ENCODE measurements around the gene CABP7.

GRCh38 chr22:29689880-29690213 lies 30.0 kb upstream of the CABP7 start:
- TF ChIP-seq, protein P1, sequence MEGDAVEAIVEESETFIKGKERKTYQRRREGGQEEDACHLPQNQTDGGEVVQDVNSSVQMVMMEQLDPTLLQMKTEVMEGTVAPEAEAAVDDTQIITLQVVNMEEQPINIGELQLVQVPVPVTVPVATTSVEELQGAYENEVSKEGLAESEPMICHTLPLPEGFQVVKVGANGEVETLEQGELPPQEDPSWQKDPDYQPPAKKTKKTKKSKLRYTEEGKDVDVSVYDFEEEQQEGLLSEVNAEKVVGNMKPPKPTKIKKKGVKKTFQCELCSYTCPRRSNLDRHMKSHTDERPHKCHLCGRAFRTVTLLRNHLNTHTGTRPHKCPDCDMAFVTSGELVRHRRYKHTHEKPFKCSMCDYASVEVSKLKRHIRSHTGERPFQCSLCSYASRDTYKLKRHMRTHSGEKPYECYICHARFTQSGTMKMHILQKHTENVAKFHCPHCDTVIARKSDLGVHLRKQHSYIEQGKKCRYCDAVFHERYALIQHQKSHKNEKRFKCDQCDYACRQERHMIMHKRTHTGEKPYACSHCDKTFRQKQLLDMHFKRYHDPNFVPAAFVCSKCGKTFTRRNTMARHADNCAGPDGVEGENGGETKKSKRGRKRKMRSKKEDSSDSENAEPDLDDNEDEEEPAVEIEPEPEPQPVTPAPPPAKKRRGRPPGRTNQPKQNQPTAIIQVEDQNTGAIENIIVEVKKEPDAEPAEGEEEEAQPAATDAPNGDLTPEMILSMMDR (IDR thresholded peaks at IDR 0.05), result peak; percentile 32
- TF ChIP-seq EZH2 (IDR thresholded peaks at IDR 0.05; ENCODE audit: borderline replicate concordance, insufficient read depth, low read depth, low read length, poor library complexity, severe bottlenecking), result no peak
